HG02798 (cell line): ENCODE results near the gene HBE1.
"Not testable (repeated sequence)": the region's sequence is repeated elsewhere in the genome, so short reads cannot be mapped to it uniquely, and the experiment has no call there.

ENCODE experiments used
- ATAC-seq: cut with Tn5 transposase; IDR thresholded peaks from one replicate; pipeline ENCODE4 v1.9.1; 2021; ENCODE audit warnings: mild to moderate bottlenecking; ENCODE audit not compliant: unreplicated experiment, poor library complexity

Gene HBE1

DNA sequence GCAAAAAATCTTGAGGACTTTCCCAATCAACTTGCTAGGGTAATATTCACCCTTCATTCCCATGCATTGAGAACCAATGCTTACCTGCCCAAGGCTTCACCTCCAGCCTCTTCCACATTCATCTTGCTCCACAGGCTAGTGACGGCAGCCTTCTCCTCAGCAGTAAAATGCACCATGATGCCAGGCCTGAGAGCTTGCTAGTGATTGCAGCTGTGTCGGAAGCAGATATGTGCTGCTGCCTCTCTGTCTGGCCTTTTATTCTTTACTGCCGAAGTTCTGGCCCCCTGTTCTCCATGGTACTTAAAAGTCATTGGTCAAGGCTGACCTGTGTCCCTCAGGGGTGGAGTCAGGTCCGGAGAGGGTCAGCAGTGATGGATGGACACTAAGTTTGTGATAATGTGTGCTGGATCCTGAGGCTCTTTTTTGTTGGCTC is at the start of gene HBE1:
TSS of gene HBE1 (minus strand) at position 231 of the 433 bp plus-strand sequence. CDS start at position 176, 55 bp downstream.
- ATAC-seq: no peak

DNA sequence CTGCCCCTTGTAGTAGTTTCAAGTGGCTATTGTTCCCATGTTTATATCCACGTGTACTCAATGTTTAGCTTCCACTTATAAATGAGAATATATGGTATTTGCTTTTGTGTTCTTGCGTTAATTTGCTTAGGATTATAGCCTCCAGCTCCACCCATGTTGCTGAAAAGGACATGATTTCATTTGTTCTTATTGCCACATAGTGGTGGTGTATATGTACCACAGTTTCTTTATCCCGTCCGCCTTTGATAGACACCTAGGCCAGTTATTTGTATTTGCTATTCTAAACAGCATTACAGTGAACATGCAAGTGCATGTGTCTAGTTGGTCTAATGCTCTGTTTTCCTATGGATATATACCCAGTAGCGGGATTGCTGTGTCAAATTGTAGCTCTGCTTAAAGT is 47.5 kb upstream of the HBE1 start:
- no peak for ATAC-seq

- ATAC-seq: not testable (repeated sequence)
Observed at GRCh38 chr11:5313326-5314023, 43.7 kb upstream of the HBE1 start.

DNA sequence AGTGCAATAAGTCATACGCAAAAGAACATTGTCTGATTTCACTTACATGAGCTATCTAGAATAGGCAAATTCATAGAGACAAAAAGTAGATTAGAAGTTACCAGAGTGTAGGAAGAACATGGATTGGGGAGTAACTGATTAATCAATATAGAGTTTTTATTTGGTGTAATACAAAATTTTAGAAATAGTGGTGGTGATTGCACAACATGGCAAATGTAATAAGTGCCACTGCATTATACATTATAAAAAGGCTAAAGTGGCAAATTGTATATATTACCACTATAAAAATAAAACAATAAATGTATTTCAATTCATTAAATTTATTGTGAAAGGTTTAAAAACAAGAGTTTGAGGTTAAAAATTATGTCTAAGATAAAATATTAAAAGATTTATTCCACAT is 40.7 kb upstream of the HBE1 start:
- ATAC-seq: no peak

DNA sequence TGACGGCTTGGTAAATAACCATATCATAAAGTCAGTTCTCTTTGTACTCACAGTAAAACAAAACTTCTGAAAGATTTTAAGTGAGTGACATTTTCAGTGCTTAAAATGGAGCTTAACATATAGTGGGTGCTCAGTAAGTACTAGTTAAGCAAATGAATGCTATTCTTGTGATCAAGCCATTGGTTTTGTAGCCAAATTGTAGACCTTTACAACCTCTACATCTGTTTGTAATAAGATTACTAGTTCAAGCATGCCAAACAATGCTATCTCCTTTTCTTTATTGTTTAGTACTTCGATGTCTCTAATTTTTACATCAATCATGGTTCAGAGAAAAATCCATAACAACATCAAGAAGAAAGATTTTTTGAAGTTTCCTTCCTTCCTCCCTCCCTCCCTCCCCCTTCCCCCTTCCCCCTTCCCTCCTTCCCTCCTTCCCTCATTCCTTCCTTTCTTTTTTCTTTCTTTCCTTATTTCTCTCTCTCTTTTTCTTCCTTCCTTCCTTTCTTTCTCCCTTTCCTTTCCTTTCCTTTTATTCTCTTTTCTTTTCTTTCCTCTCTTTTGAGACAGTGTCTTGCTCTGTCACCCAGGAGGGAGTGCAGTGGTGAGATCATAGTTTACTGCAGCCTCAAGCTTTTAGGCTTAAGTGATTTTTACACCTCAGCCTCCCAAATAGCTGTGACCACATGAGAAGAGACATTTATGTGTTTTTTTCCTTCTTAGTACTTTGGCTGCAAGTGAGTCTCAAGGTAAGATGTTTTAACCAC is 37.7 kb upstream of the HBE1 start:
- ATAC-seq: no peak

DNA sequence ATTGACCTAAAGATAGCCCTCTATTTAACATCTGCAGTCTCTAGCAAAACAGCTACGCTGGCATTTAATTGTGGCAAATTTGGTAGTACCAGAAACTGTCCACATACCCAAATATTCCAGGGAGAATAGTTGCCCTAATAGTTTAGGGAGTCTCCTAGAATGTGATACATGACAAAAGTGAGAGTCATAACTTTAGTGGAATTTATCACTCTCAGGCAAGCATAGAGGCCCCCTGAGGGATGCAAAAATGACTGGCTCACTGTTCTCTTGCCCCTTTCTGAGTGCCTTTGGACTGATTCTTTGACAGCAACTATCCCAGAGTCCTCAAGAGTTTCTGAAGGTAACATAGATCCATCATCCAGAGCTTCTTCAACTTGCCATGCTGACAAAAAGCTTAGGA is 34.3 kb upstream of the HBE1 start:
- no peak for ATAC-seq

DNA sequence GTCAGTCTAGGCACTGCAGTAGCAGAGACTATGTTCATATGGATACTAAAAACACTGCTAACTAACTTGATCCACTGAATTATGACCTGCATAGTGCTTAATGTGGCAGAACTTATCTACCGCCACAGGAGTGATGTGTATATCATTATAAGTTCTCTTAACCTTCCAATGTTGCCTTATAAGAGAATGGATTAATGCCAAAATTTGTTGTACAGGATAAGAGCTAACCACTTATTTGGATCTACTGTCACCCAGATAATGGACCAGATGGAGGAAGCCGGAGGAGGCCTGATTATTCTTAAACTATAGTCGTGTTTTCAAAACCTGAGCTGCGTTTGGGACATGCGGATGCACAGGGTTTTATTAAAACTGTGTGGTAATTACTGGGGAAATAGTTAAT is 33.9 kb upstream of the HBE1 start:
- no peak for ATAC-seq

GRCh38 chr11:5301846-5302245 is 32.1 kb upstream of the HBE1 start, which contains the start of gene OR51B4:
OR51B4 (minus strand) TSS chr11:5301946; CDS start chr11:5301946, 0 bp downstream.
- no peak for ATAC-seq

DNA sequence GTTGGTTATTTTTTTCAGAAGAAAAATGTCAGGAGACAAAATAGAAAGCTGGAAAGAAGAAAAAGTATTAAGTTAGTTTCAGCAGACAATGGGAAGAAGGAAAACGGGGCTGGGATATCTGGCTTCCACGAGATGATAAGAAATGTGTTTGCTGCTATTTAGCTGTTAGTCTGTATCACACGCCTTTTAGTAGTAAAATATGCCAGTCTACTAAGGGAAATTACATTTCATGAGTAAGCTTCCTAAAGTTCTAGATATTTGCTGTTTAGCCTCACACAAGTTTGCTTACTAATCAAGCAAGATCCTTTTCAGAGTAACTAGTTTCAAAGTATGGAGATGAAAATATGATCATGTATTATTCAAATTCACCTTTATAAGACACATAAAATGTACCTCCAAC is 30.5 kb upstream of the HBE1 start:
- no peak for ATAC-seq

GRCh38 chr11:5298451-5298850 is 28.7 kb upstream of the HBE1 start:
- no peak for ATAC-seq

DNA sequence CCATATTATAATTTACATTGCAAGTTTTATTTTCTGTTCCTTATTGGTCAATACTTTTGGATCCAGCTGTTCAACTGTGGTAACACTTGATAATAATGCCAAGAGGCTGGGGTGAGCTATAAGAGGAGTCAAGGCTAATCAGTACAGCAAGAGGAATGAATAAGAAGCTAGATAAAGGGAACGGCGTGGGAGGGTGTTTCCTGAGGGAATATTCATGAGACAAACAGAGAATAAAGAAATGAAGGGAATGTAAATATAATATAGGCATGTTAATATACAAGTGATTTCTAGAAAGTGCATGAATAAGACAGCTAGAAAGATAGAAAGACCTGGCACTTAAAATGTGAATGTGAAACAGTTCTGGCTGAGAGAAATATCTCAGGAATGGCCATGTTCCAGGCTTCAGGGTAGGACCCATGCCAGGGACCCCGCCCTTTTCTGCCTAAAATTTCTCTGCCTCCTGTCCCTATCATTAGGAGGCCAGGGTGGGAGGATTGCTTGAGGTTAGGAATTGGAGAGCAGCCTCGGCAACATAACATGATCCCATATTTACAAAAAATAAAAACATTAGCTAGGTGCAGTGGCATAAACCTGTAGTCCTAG is 28.1 kb upstream of the HBE1 start:
- no peak for ATAC-seq

- ATAC-seq: not testable (repeated sequence)
Observed at GRCh38 chr11:5294342-5294995, 24.7 kb upstream of the HBE1 start.

DNA sequence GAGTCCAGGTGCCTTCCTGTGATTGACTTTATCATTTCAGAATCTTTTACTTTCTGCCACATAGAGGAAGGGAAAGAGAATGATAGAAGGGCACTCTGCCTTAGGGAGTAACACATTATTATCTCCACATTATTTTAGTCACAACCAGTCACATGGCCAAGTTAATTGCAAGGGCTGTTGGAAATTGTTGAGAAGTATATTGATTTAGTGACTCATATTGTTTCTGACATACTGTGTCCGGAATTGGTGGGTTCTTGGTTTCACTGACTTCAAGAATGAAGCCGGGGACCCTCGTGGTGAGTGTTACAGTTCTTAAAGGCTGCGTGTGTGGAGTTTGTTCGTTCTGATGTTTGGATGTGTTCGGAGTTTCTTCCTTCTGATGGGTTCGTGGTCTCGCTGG is 23.3 kb upstream of the HBE1 start:
- no peak for ATAC-seq

DNA sequence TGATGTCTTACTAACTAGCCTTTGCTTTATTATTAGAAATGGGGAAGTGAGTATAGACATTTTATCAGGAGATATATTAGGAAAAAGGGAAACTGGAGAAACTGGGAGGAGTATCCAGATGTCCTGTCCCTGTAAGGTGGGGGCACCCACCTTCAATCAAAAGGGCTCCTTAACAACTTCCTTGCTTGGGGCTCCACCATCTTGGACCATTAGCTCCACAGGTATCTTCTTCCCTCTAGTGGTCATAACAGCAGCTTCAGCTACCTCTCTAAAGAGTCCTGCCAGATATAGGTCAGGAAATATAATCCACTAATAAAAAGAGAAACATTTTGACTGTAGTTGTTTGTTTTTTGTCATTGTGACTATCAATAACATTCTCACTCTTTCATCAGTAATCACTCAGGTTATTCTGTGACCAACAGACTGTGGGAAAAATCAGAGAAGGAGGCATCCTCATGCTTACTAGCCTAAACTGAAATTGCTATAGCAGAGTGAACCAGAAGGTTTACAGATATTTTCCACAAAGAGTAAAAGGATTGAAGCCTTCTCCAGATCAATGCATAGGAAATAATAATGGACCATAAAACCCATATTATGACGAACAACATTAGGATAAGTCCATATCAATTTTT is 21.6 kb upstream of the HBE1 start:
- peak; percentile 84 for ATAC-seq

DNA sequence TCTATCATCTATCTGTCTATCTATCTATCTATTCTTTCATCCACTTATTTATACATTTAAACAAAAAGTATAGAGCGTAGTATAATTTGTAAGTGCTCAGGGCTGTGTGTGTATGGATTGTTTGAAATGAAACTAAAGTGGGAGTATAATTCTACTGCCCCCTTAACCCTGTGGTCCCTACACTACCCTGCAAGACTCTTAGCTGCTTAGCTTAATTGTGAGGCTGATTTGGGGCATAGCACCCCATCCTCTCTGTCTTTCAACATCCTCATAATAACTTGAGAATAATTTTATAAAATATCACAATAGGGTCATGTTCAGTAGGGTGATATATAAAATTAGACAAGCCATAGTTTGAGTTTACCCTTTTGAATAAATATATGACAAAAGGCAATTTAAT is 20.4 kb upstream of the HBE1 start:
- ATAC-seq: no peak

DNA sequence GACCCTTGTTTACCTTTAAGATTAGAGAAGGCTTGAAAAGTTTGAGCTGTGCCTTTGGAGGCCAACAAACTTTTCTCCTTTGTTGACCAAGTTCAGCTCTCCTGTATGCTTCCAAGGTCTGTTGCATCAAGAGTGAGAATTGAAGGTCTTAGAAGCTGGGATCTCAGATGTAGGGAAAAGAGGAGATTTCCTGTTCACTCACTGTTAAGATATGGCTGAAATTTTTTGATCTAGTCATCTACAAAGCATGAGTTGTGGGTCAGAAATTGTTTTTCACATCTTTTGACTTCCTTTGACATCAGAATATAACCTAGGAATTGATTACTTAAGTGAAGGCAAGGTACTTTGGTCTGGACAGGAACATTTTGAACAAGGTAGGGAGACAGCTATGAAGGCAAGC is 20.0 kb upstream of the HBE1 start:
- no peak for ATAC-seq

GRCh38 chr11:5288906-5289550 is 19.3 kb upstream of the HBE1 start:
- no peak for ATAC-seq

DNA sequence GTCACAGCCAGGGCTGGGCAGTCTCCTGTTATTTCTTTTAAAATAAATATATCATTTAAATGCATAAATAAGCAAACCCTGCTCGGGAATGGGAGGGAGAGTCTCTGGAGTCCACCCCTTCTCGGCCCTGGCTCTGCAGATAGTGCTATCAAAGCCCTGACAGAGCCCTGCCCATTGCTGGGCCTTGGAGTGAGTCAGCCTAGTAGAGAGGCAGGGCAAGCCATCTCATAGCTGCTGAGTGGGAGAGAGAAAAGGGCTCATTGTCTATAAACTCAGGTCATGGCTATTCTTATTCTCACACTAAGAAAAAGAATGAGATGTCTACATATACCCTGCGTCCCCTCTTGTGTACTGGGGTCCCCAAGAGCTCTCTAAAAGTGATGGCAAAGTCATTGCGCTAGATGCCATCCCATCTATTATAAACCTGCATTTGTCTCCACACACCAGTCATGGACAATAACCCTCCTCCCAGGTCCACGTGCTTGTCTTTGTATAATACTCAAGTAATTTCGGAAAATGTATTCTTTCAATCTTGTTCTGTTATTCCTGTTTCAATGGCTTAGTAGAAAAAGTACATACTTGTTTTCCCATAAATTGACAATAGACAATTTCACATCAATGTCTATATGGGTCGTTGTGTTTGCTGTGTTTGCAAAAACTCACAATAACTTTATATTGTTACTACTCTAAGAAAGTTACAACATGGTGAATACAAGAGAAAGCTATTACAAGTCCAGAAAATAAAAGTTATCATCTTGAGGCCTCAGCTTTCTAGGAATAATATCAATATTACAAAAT is 18.6 kb upstream of the HBE1 start:
- ATAC-seq: no peak

DNA sequence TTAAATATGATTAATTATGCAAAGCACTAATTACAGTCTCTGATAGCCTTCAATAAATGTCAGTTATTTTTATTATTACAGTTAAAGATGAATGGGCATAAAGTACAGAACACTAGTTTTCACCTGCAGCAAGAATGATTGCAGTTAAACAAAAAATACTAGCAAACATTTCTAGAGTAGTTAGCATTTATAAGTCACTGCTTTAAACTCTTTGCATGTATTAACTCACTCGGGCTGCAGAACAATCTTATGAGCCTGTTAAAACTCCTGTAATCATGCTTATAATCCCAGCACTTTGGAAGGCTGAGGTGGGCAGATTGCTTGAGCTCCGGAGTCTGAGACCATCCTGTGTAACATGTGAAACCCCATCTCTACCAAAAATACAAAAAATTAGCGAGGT is 17.2 kb upstream of the HBE1 start:
- no peak for ATAC-seq
